ENCODE data around the gene FGD2. TPM values are rescaled to one million over a fixed set of nuclear protein-coding genes. Genes with fewer than 3 reads are reported as not detected.

The FGD2 gene
- total RNA-seq, 4 donors from 2014 or later, result 13.1 to 46.4 (median 29.6) TPM

DNA sequence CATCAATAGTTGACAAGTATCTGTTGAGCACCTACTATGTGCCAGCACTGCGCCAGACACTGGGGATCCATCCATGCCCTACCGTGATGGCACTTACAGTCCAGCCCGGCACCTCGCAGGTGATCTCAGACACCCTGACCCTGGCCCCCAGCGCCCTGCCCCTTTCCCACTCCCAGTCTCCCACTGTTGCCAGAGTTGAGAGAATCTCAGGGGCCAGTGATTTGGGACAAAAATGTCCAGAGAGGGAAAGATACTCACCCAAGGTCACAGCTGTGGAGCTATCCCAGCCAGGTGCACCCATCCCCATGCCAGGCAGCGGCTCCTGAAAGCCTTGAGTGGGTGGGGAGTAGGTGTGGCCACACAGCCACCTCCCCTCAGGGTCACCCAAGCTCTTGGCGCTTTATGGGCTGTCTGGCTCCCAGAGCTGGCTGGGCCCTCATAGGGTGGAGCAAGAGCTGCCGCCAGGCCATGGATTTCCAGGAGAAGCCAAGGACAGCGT is 47.6 kb upstream of the FGD2 start:
- intact Hi-C loops (cut with DNase I; ENCODE audit: low total_unique reads), result no loop called here
- no peak for TF ChIP-seq POLR2AphosphoS5 (IDR thresholded peaks at IDR 0.05)
- TF ChIP-seq EP300 (IDR thresholded peaks at IDR 0.05; ENCODE audit: low read depth), result no peak
- TF ChIP-seq POLR2A (IDR thresholded peaks at IDR 0.05), result no peak
- TF ChIP-seq, protein P1, sequence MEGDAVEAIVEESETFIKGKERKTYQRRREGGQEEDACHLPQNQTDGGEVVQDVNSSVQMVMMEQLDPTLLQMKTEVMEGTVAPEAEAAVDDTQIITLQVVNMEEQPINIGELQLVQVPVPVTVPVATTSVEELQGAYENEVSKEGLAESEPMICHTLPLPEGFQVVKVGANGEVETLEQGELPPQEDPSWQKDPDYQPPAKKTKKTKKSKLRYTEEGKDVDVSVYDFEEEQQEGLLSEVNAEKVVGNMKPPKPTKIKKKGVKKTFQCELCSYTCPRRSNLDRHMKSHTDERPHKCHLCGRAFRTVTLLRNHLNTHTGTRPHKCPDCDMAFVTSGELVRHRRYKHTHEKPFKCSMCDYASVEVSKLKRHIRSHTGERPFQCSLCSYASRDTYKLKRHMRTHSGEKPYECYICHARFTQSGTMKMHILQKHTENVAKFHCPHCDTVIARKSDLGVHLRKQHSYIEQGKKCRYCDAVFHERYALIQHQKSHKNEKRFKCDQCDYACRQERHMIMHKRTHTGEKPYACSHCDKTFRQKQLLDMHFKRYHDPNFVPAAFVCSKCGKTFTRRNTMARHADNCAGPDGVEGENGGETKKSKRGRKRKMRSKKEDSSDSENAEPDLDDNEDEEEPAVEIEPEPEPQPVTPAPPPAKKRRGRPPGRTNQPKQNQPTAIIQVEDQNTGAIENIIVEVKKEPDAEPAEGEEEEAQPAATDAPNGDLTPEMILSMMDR (IDR thresholded peaks at IDR 0.05), result no peak
- in situ Hi-C loops (cut with MboI; ENCODE audit: low pct_ligation_motif_present in 1 of 4, low pct_unique_long_range_greater_than_20kb in 1 of 4, low sequenced_read_pairs in 3 of 4), result no loop called here
- Histone ChIP-seq H3K36me3 (no peaks in the 10 kb centered on the region), H3K4me1 (no peaks in the 10 kb centered on the region), H3K4me3 (no peak overlapping the region), H3K27ac (no peak overlapping the region), H3K27me3 (no peaks in the 10 kb centered on the region), H3K9me3 (no peaks in the 10 kb centered on the region)
- DNase-seq, result no peak
- WGBS, 2 donors (ENCODE audit: low coverage in 1 of 2), result 85% methylated on average over 9 of the region's 9 CpGs; no CpG with 5 or more reads in 1 of the 2 donors

DNA sequence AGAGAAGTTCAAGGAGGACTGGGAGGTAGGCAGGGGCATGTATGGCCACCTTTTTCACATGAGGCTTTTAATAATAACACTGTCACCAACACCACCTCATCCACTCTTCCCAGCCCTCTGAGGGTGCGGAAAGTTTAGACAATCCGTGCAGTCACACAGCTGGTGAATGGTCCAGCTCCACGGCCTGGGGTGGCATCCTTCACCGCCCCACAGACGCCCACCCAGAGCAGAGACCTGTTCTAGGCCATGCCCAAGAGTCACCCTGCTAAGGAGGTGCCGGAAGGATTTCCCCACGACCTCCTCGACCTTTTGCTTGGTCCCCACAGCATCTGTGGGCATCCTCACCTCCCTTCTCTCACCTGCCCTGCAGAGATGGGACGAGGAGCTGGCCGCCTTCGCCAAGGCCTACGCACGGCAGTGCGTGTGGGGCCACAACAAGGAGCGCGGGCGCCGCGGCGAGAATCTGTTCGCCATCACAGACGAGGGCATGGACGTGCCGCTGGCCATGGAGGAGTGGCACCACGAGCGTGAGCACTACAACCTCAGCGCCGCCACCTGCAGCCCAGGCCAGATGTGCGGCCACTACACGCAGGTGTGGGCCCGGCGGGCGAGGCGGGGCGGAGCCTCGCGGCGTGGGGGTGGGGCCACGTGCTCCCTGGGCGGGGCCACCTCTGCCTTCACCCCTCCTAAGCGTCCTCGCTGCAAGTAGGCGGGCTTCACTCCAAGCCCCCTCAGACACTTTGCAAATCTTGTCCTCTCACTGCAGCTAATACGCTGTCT is 46.5 kb upstream of the FGD2 start:
- Histone ChIP-seq H3K36me3 (no peaks in the 10 kb centered on the region), H3K4me3 (no peak overlapping the region), H3K27ac (no peak overlapping the region), H3K9me3 (no peaks in the 10 kb centered on the region), H3K27me3 (no peaks in the 10 kb centered on the region), H3K4me1 (peaks cover 0 to 3% (median 0%) of the 10 kb centered on the region in 4 donors)
- no peak for TF ChIP-seq EP300 (IDR thresholded peaks at IDR 0.05; ENCODE audit: low read depth)
- TF ChIP-seq POLR2AphosphoS5 (IDR thresholded peaks at IDR 0.05), result no peak
- TF ChIP-seq POLR2A (IDR thresholded peaks at IDR 0.05), result no peak
- TF ChIP-seq, protein P1 (IDR thresholded peaks at IDR 0.05), result no peak
- no peak for DNase-seq
- intact Hi-C loops (cut with DNase I; ENCODE audit: low total_unique reads), result no loop called here
- WGBS, 2 donors (ENCODE audit: low coverage in 1 of 2), result 89% methylated on average over 38 of the region's 44 CpGs; no CpG with 5 or more reads in 1 of the 2 donors
- in situ Hi-C loops (cut with MboI; ENCODE audit: low pct_ligation_motif_present in 1 of 4, low pct_unique_long_range_greater_than_20kb in 1 of 4, low sequenced_read_pairs in 3 of 4), result no loop called here

DNA sequence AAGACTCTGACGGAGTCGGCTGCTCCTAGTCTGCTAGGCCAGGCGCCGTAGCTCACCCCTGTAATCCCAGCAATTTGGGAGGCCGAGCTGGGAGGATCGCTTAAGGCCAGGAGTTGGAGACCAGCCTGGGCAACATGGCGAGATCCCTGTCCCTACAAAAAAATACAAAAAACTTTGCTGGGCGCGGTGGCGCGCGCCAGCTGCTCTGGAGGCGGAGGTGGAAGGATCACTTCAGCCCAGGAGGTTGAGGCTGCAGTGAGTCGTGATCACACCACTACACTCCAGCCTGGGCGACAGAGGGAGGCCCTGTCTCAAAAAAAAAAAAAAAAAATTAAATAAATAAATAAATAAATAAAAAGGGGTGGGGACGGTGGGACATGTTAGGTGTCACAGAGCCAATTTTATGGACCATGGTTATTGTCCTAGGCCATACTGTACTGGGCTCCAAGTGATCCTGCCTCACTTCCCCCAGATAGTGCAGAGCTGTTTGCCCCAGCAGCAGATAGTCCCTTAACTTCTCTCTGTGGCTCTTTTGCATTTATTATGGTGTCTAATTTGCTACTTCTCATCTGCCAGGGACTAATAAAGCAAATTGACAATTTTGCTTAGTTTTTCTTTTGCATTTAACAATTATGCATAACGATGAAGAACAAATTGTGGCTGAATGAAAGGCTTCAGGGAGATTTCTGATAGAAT is 45.8 kb upstream of the FGD2 start:
- H3K4me1 ChIP-seq, result peaks cover 0 to 5% (median 0%) of the 10 kb centered on the region in 4 donors
- no peak for DNase-seq

More for the DNA sequence above, 45.8 kb upstream of the FGD2 start:
- Histone ChIP-seq H3K27ac (no peak overlapping the region), H3K4me3 (no peak overlapping the region), H3K36me3 (no peaks in the 10 kb centered on the region), H3K27me3 (no peaks in the 10 kb centered on the region), H3K9me3 (no peaks in the 10 kb centered on the region)
- TF ChIP-seq, protein P1 (IDR thresholded peaks at IDR 0.05), result no peak
- TF ChIP-seq POLR2A (IDR thresholded peaks at IDR 0.05) (no peak), POLR2AphosphoS5 (IDR thresholded peaks at IDR 0.05) (no peak), EP300 (IDR thresholded peaks at IDR 0.05; ENCODE audit: low read depth) (no peak)
- intact Hi-C loops (cut with DNase I; ENCODE audit: low total_unique reads), result no loop called here
- in situ Hi-C loops (cut with MboI; ENCODE audit: low pct_ligation_motif_present in 1 of 4, low pct_unique_long_range_greater_than_20kb in 1 of 4, low sequenced_read_pairs in 3 of 4), result no loop called here
- WGBS, 2 donors (ENCODE audit: low coverage in 1 of 2), result 92 to 95% methylated on average over 6 to 17 of the region's 17 CpGs

Measured in transverse colon (tissue), 4 donors.